C4-2B (cell line): ENCODE data around the gene DAP.

Experiments used
- H3K27ac ChIP-seq: fragments of 450-650 bp; 2 replicates; pipeline ENCODE4 v1.5.1; 2017
- CTCF ChIP-seq: fragments of 450-650 bp; conservative IDR thresholded peaks from 2 replicates; pipeline ENCODE4 v1.5.1; 2017; ENCODE audit warnings: mild to moderate bottlenecking
- ZFX ChIP-seq: fragments of 450-650 bp; IDR thresholded peaks from 2 replicates; pipeline ENCODE4 v1.6.1; 2017

DAP gene

GRCh38 chr5:10702040-10702629, 58.9 kb downstream of the DAP start:
- no peak for TF ChIP-seq CTCF
- H3K27ac ChIP-seq: peak overlapping the region; percentile 63

- TF ChIP-seq ZFX (no peak), CTCF (peak; percentile 79)
These were observed 59.4 kb downstream of the DAP start for GRCh38 chr5:10701567-10702039.

GRCh38 chr5:10700516-10700915, 60.5 kb downstream of the DAP start:
- no peak for TF ChIP-seq ZFX
- TF ChIP-seq CTCF: no peak
- H3K27ac ChIP-seq: no peak overlapping the region

More at GRCh38 chr5:10701567-10702039, 59.4 kb downstream of the DAP start:
- H3K27ac ChIP-seq: peak overlapping the region; percentile 63; the same call in 1 of the 2 replicates

GRCh38 chr5:10699987-10700386, 61.0 kb downstream of the DAP start:
- H3K27ac ChIP-seq: peak overlapping the region; percentile 43
- no peak for TF ChIP-seq CTCF
- no peak for TF ChIP-seq ZFX

GRCh38 chr5:10699281-10699874, 61.7 kb downstream of the DAP start:
- H3K27ac ChIP-seq: peak overlapping the region; percentile 43

GRCh38 chr5:10695759-10696543, 65.1 kb downstream of the DAP start:
- no peak overlapping the region for H3K27ac ChIP-seq
- TF ChIP-seq CTCF (no peak), ZFX (no peak)

More at GRCh38 chr5:10699281-10699874, 61.7 kb downstream of the DAP start:
- TF ChIP-seq CTCF (no peak), ZFX (no peak)
